SK-N-SH (cell line): ENCODE data around the gene ELMO3. TPM values are rescaled to one million over a fixed set of nuclear protein-coding genes. Genes with fewer than 3 reads are reported as not detected.

Experiments used
- CTCF ChIA-PET: fragments of 300-600, 350-600 bp; formaldehyde crosslinking; extraction: SDS; loops from one replicate; lab custom pipeline; 2021; lab: Yijun Ruan, JAX
- POLR2A ChIA-PET: fragments of 350-600 bp; sonication (Branson Sonifier 250); formaldehyde crosslinking; extraction: SDS; loops from one replicate; lab custom pipeline; 2020; ENCODE audit warnings: antibody characterized with exemption, inconsistent platforms; lab: Yijun Ruan, JAX
- DNase-seq: peaks from one replicate; pipeline ENCODE4 v3.0.0; 2012
- H2AFZ ChIP-seq: fragments of 200-600 bp; sonication (generic); 2 replicates; pipeline ENCODE4 v1.8.1; 2016; ENCODE audit warnings: antibody characterized with exemption, mild to moderate bottlenecking, low read depth
- H3F3A ChIP-seq: fragments of 200-600 bp; sonication (generic); replicated peaks from 2 replicates; pipeline ENCODE3; 2016; ENCODE audit warnings: antibody characterized with exemption, mild to moderate bottlenecking; ENCODE audit not compliant: insufficient read depth
- H3K27ac ChIP-seq, 2 experiments: fragments of 200-500 bp in 1 of 2; fragments of 200-600 bp in 1 of 2; sonication (Bioruptor generic) in 1 of 2; sonication (generic), shearing (Covaris generic) in 1 of 2; 2 replicates each; pipeline versions ENCODE4 v1.5.1 to v1.6.1; 2014 to 2016; ENCODE audit warnings: low read depth in 2 of 2, inconsistent platforms in 1 of 2, low read length in 1 of 2, mild to moderate bottlenecking in 1 of 2, mixed read lengths in 1 of 2
- H3K27me3 ChIP-seq: fragments of 200-600 bp; sonication (generic), shearing (Covaris generic); 2 replicates; pipeline ENCODE4 v1.6.1; 2016; ENCODE audit warnings: mixed run types; ENCODE audit not compliant: insufficient read depth
- H3K36me3 ChIP-seq, 2 experiments: fragments of 200-500 bp in 1 of 2; fragments of 200-600 bp in 1 of 2; sonication (Bioruptor generic) in 1 of 2; sonication (generic) in 1 of 2; replicated peaks in 1 of 2; 2 replicates each; pipeline versions ENCODE3 to v1.5.1; 2014 to 2016; ENCODE audit warnings: low read length in 1 of 2, mild to moderate bottlenecking in 1 of 2; ENCODE audit not compliant: insufficient read depth in 2 of 2, control insufficient read depth in 1 of 2
- H3K4me1 ChIP-seq, 2 experiments: fragments of 200-500 bp in 1 of 2; fragments of 200-600 bp in 1 of 2; sonication (Bioruptor generic) in 1 of 2; sonication (generic), shearing (Covaris generic) in 1 of 2; 2 replicates each; pipeline versions ENCODE4 v1.5.1 to v1.6.1; 2014 to 2016; ENCODE audit warnings: low read depth in 1 of 2, low read length in 1 of 2, mixed run types in 1 of 2; ENCODE audit not compliant: insufficient read depth in 2 of 2, control insufficient read depth in 1 of 2
- H3K4me2 ChIP-seq: fragments of 200-600 bp; sonication (generic), shearing (Covaris generic); 2 replicates; pipeline ENCODE4 v1.6.1; 2017; ENCODE audit warnings: mixed run types
- H3K4me3 ChIP-seq, 2 experiments: fragments of 200-500 bp in 1 of 2; fragments of 200-600 bp in 1 of 2; sonication (Bioruptor generic) in 1 of 2; sonication (generic), shearing (Covaris generic) in 1 of 2; 2 replicates each; pipeline versions ENCODE4 v1.5.1 to v1.8.1; 2014 to 2016; ENCODE audit warnings: low read depth in 2 of 2, inconsistent platforms in 1 of 2, low read length in 1 of 2, mild to moderate bottlenecking in 1 of 2, mixed read lengths in 1 of 2, moderate library complexity in 1 of 2
- H3K79me2 ChIP-seq: fragments of 200-600 bp; sonication (generic); 2 replicates; pipeline ENCODE4 v1.8.1; 2017; ENCODE audit warnings: mild to moderate bottlenecking; ENCODE audit not compliant: insufficient read depth
- H3K9ac ChIP-seq: fragments of 200-600 bp; sonication (generic); 2 replicates; pipeline ENCODE4 v1.6.1; 2017; ENCODE audit warnings: mixed run types
- H3K9me2 ChIP-seq: fragments of 200-600 bp; sonication (generic); 2 replicates; pipeline ENCODE4 v1.6.1; 2017; ENCODE audit warnings: mixed run types
- H3K9me3 ChIP-seq: fragments of 200-600 bp; sonication (generic); 2 replicates; pipeline ENCODE4 v1.6.1; 2017; ENCODE audit warnings: mixed run types, mild to moderate bottlenecking, moderate library complexity
- H4K20me1 ChIP-seq: fragments of 200-600 bp; sonication (generic); 2 replicates; pipeline ENCODE4 v1.6.1; 2017; ENCODE audit warnings: mild to moderate bottlenecking, mixed run types; ENCODE audit not compliant: insufficient read depth
- EZH2phosphoT487 ChIP-seq: fragments of 200-600 bp; sonication (generic); IDR thresholded peaks from 2 replicates; pipeline ENCODE4 v1.6.1; 2017; ENCODE audit warnings: low read depth, mixed run types, mild to moderate bottlenecking, antibody characterized with exemption, moderate library complexity, borderline replicate concordance
- FOSL2 ChIP-seq: IDR thresholded peaks from 2 replicates; pipeline ENCODE4 v1.4.0; 2012; ENCODE audit warnings: low read depth, mild to moderate bottlenecking, moderate library complexity, borderline replicate concordance
- FOXJ3 ChIP-seq: sonication (generic); formaldehyde crosslinking; IDR thresholded peaks from 2 replicates; pipeline ENCODE4 v1.5.1; 2020; ENCODE audit warnings: mild to moderate bottlenecking, missing genetic modification reagents
- IRF3 ChIP-seq: fragments of 150-350 bp; IDR thresholded peaks from 2 replicates; pipeline ENCODE4 v1.6.1; 2016; ENCODE audit warnings: mild to moderate bottlenecking, low read depth, low read length
- JUND ChIP-seq: IDR thresholded peaks from 2 replicates; pipeline ENCODE4 v1.4.0; 2012
- MAX ChIP-seq: IDR thresholded peaks from 2 replicates; pipeline ENCODE4 v1.4.0; 2012; ENCODE audit warnings: low read depth
- POLR2AphosphoS5 ChIP-seq: IDR thresholded peaks from 2 replicates; pipeline ENCODE4 v1.6.1; 2012; ENCODE audit warnings: low read depth, low read length
- RFX5 ChIP-seq: IDR thresholded peaks from 2 replicates; pipeline ENCODE4 v1.6.1; 2012; ENCODE audit warnings: mild to moderate bottlenecking, improper control_type of control experiment, low read length
- TAF1 ChIP-seq: IDR thresholded peaks from 2 replicates; pipeline ENCODE4 v1.6.1; 2012; ENCODE audit warnings: low read depth, mild to moderate bottlenecking, low read length, moderate library complexity, borderline replicate concordance
- USF1 ChIP-seq: IDR thresholded peaks from 2 replicates; pipeline ENCODE4 v1.4.0; 2012; ENCODE audit warnings: low read depth, borderline replicate concordance
- WGBS: methylation state at CpG from one replicate; pipeline ENCODE4 v1.1.6; 2017; ENCODE audit warnings: low lambda C conversion rate; 5-methylcytosine and 5-hydroxymethylcytosine counted together
- polyA plus RNA-seq, 3 experiments: library from polyadenylated mRNA; depleted of rRNA; stranded (reverse); fragments of >200 nt; gene quantifications; 2 replicates each; pipeline ENCODE4 v1.2.3, GENCODE V29; 2012
- TF ChIP-seq, protein P1 (sequence below): fragments of 200-600 bp; sonication (generic); IDR thresholded peaks from 2 replicates; pipeline ENCODE4 v1.6.1; 2017; ENCODE audit warnings: antibody characterized with exemption, mild to moderate bottlenecking, moderate library complexity
- TF ChIP-seq, protein P2 (sequence below): IDR thresholded peaks from 2 replicates; pipeline ENCODE4; 2012

Gene ELMO3
- polyA plus RNA-seq, 1 of the 3 experiments (the other 2 are of a cell fraction): 2.3 TPM

DNA sequence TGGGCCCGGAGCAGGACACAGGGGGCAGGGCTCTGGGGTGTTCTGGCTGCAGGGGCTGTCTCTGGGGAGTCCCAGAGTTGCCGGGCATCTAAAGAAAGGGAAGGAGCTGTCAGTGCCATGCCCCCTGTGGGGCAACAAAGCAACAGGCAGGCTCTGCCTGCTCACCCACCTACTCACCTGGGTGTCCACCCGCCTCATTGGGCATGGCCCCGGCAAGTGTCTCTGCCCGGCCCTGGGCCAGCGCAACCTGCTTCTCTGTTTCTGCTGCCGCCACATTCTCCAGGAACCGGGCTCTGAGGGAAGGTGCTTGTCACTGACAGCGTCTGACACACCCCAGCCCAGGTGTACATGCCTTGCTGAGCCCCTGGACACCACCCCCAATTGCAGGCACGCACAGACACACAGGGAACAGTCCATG, 35.3 kb downstream of the ELMO3 start:
- H3K4me2 ChIP-seq: no peak overlapping the region
- no peak overlapping the region for H3K4me3 ChIP-seq
- WGBS: 92% methylated on average over 9 of the region's 10 CpGs
- peaks cover 48 to 72% of the 10 kb centered on the region in 2 experiments for H3K36me3 ChIP-seq
- no peak for DNase-seq
- H3F3A ChIP-seq: peaks cover 46% of the 10 kb centered on the region
- no peaks in the 10 kb centered on the region for H4K20me1 ChIP-seq
- H3K27me3 ChIP-seq: no peaks in the 10 kb centered on the region
- ChIA-PET CTCF (interaction anchor here (2.5 kb wide), 1 partner anchor 12 kb away, joined by 7 read pairs; no protein-coding TSS in a partner anchor), POLR2A (no interaction called here)
- no peaks in the 10 kb centered on the region for H3K4me1 ChIP-seq
- H3K9ac ChIP-seq: no peak overlapping the region
- no peaks in the 10 kb centered on the region for H3K9me3 ChIP-seq
- TF ChIP-seq, protein P1, sequence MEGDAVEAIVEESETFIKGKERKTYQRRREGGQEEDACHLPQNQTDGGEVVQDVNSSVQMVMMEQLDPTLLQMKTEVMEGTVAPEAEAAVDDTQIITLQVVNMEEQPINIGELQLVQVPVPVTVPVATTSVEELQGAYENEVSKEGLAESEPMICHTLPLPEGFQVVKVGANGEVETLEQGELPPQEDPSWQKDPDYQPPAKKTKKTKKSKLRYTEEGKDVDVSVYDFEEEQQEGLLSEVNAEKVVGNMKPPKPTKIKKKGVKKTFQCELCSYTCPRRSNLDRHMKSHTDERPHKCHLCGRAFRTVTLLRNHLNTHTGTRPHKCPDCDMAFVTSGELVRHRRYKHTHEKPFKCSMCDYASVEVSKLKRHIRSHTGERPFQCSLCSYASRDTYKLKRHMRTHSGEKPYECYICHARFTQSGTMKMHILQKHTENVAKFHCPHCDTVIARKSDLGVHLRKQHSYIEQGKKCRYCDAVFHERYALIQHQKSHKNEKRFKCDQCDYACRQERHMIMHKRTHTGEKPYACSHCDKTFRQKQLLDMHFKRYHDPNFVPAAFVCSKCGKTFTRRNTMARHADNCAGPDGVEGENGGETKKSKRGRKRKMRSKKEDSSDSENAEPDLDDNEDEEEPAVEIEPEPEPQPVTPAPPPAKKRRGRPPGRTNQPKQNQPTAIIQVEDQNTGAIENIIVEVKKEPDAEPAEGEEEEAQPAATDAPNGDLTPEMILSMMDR: no peak
- no peak for TF ChIP-seq FOSL2
- TF ChIP-seq FOXJ3 (CRISPR knock-in tag): no peak
- TF ChIP-seq RFX5: no peak
- no peak for TF ChIP-seq MAX
- TF ChIP-seq EZH2phosphoT487: no peak
- TF ChIP-seq, protein P2, sequence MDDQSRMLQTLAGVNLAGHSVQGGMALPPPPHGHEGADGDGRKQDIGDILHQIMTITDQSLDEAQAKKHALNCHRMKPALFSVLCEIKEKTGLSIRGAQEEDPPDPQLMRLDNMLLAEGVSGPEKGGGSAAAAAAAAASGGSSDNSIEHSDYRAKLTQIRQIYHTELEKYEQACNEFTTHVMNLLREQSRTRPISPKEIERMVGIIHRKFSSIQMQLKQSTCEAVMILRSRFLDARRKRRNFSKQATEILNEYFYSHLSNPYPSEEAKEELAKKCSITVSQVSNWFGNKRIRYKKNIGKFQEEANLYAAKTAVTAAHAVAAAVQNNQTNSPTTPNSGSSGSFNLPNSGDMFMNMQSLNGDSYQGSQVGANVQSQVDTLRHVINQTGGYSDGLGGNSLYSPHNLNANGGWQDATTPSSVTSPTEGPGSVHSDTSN: no peak
- TF ChIP-seq POLR2AphosphoS5: no peak
- TF ChIP-seq TAF1: no peak
- TF ChIP-seq JUND: no peak
- no peak for TF ChIP-seq USF1
- TF ChIP-seq IRF3: no peak
- H3K9me2 ChIP-seq: no peaks in the 10 kb centered on the region
- peaks cover 13% of the 10 kb centered on the region for H3K79me2 ChIP-seq
- no peak overlapping the region for H3K27ac ChIP-seq
- H2AFZ ChIP-seq: no peak overlapping the region
